KMS-11 (cell line): Measurements from ENCODE around the gene KCTD17.

Experiments
- H2AFZ ChIP-seq: fragments of 200-600 bp; sonication (generic); 2 replicates; pipeline ENCODE4 v1.6.1; 2016; ENCODE audit warnings: antibody characterized with exemption, mixed run types, low read depth
- H3K27ac ChIP-seq: fragments of 200-600 bp; sonication (generic); 2 replicates; pipeline ENCODE4 v1.6.1; 2016; ENCODE audit warnings: mild to moderate bottlenecking, mixed run types
- H3K27me3 ChIP-seq: fragments of 200-600 bp; sonication (generic); 2 replicates; pipeline ENCODE4 v1.6.1; 2017; ENCODE audit warnings: mild to moderate bottlenecking, low read depth, mixed run types, moderate library complexity; ENCODE audit not compliant: insufficient read depth
- H3K36me3 ChIP-seq: fragments of 200-600 bp; sonication (generic); 2 replicates; pipeline ENCODE4 v1.6.1; 2017; ENCODE audit warnings: mild to moderate bottlenecking, mixed run types; ENCODE audit not compliant: insufficient read depth
- H3K4me1 ChIP-seq: fragments of 200-600 bp; sonication (generic); 2 replicates; pipeline ENCODE4 v1.6.1; 2016; ENCODE audit warnings: mild to moderate bottlenecking, low read depth, mixed run types; ENCODE audit not compliant: poor library complexity, severe bottlenecking
- H3K4me2 ChIP-seq: fragments of 200-600 bp; sonication (generic); 2 replicates; pipeline ENCODE4 v1.7.0; 2016; ENCODE audit warnings: mild to moderate bottlenecking, mixed run types
- H3K4me3 ChIP-seq: fragments of 200-600 bp; sonication (generic); IDR thresholded peaks from 2 replicates; pipeline ENCODE4 v1.6.1; 2017; ENCODE audit warnings: low read depth, low read length, mixed read lengths; ENCODE audit not compliant: insufficient read depth
- H3K79me2 ChIP-seq: fragments of 200-600 bp; sonication (generic); 2 replicates; pipeline ENCODE4 v1.6.1; 2016; ENCODE audit warnings: low read depth, mixed run types; ENCODE audit not compliant: insufficient read depth
- H3K9ac ChIP-seq: fragments of 200-600 bp; sonication (generic); 2 replicates; pipeline ENCODE4 v1.6.1; 2016; ENCODE audit warnings: mild to moderate bottlenecking, mixed run types
- H4K20me1 ChIP-seq: fragments of 200-600 bp; sonication (generic); 2 replicates; pipeline ENCODE4 v1.6.1; 2016; ENCODE audit warnings: mild to moderate bottlenecking, mixed run types; ENCODE audit not compliant: insufficient read depth
- TF ChIP-seq, protein P1 (sequence below): fragments of 200-600 bp; sonication (generic); conservative IDR thresholded peaks from 2 replicates; pipeline ENCODE4 v1.6.1; 2017; ENCODE audit warnings: low read depth, mild to moderate bottlenecking, antibody characterized with exemption, low read length, moderate library complexity, mixed read lengths

The KCTD17 gene

DNA sequence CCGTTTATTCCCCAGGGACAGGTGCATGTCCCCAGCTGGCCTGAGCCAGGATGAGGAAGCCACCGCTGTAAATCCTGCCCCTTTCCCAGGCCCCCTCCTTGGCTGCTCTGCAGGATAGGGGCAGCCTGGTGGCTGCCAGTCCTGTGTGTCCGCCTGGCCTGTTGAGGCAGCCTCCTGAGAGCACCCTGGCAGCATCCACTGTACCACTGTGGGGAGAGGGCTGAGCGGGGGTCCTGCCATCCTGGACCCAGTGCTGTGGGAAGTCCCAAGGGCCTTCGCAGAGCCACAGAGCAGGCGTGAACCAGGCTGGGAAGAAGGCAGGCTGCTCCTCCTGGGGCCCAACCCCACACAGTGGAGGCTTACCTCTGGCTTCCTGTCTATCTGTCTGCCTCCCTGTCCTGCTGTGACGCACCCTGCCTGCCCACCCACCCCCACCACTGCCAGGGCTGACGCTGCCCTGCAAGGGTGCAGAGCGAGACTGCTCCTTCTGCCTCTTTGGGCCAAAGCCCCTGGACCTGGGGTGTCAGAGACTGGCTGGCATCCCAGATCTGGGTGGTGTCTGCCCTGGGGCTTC lies 8.4 kb downstream of the KCTD17 start:
- Histone ChIP-seq H3K4me3 (no peak overlapping the region), H3K79me2 (no peaks in the 10 kb centered on the region), H3K9ac (no peak overlapping the region), H2AFZ (no peak overlapping the region), H3K4me1 (no peaks in the 10 kb centered on the region), H4K20me1 (no peaks in the 10 kb centered on the region), H3K4me2 (no peak overlapping the region), H3K36me3 (no peaks in the 10 kb centered on the region), H3K27ac (no peak overlapping the region), H3K27me3 (no peaks in the 10 kb centered on the region)
- TF ChIP-seq, protein P1, sequence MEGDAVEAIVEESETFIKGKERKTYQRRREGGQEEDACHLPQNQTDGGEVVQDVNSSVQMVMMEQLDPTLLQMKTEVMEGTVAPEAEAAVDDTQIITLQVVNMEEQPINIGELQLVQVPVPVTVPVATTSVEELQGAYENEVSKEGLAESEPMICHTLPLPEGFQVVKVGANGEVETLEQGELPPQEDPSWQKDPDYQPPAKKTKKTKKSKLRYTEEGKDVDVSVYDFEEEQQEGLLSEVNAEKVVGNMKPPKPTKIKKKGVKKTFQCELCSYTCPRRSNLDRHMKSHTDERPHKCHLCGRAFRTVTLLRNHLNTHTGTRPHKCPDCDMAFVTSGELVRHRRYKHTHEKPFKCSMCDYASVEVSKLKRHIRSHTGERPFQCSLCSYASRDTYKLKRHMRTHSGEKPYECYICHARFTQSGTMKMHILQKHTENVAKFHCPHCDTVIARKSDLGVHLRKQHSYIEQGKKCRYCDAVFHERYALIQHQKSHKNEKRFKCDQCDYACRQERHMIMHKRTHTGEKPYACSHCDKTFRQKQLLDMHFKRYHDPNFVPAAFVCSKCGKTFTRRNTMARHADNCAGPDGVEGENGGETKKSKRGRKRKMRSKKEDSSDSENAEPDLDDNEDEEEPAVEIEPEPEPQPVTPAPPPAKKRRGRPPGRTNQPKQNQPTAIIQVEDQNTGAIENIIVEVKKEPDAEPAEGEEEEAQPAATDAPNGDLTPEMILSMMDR: no peak

DNA sequence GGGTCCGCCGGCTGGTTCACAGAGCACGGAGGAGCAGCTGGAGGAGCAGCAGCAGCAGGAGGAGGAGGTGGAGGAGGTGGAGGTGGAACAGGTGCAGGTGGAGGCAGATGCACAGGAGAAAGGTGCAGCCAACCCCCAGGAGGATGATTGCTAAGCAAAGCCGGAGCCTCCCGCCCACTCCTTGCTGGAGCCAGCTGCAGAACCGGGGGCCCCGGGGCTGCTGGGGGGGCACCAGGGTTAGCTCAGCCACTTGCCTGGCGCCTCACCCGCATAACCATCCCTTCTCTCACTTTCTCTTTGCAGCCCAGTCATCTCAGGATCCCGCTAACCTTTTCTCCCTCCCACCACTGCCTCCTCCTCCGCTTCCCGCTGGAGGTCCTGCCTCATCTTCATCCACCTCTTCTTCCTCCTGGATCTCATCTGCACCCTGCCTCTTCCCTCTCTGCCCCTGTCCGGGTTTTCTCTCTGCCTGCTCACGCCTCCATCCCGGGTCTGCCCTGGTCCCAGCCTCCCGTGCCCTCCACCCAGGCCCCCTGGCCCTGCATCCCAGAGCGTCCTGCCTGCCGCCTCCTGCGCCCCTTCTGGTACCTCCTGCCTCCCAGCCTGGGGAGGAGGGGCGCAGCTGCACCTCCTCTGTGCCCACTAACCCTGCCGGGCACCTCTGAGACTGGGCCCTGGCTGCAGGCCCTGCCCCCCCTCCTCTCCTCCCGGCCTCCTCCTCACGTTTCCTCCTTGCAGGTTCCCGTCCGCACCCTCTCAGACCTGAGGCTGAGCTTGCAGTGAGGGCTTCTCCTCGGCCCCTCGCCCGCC lies 9.5 kb downstream of the KCTD17 start:
- H3K79me2 ChIP-seq: no peaks in the 10 kb centered on the region
- H3K4me3 ChIP-seq: no peak overlapping the region
- no peak overlapping the region for H2AFZ ChIP-seq
- H3K36me3 ChIP-seq: no peaks in the 10 kb centered on the region
- no peak overlapping the region for H3K4me2 ChIP-seq
- H3K27me3 ChIP-seq: no peaks in the 10 kb centered on the region
- TF ChIP-seq, protein P1: no peak
- H3K4me1 ChIP-seq: no peaks in the 10 kb centered on the region
- no peak overlapping the region for H3K27ac ChIP-seq
- H4K20me1 ChIP-seq: no peaks in the 10 kb centered on the region
- no peak overlapping the region for H3K9ac ChIP-seq

DNA sequence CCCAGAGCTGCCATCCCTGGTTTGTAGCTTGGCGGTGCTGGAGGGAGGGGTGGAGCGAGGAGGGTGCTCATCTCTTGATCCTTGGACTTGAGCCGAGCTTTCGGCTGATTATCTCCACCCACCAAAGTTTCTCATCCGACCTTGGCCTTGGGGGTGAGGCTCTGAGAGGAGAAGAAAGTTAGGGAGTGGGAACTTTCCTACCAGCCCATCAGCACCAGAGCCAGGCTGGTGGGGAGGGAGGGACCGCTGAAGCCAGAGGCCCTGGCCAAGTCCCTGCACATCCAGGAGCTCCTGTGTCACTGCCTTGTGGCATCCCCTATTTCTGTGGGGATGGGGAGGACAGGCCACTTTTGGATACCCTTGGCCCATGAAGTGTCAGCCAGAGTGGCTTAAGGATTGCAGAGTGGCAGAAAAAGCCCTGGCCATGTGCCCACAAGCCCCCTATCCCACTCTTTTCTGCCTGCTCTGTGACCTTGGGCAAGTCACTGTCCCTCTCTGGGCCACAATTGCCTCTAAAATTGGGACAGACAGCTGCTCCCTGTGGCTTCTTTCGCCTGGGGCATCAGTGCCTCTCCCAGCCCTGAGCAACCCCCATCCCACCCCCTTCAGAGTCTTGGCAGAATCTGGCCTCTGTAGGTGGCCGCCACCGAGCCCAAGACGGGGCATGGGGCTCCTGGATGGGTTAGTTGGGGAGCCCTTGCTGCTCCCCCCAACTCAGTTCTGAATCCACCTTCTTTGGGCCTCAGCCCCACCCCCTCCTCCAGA lies 10.3 kb downstream of the KCTD17 start:
- Histone ChIP-seq H4K20me1 (no peaks in the 10 kb centered on the region), H3K4me2 (no peak overlapping the region)

DNA sequence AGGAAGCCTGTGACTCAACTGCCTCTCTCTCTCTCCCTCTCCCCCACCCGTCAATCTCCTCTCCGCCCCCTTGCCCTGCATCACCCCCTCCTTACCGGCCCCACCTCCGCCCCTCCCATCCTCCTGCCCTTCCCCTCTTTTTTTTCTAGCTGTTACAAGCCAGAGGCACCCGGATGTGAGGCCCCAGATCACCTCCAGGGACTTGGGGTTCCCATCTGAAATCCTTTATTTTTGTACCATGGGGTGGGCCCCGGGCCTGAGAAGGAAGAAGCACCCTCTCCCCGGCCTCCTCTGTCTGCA lies 10.8 kb downstream of the KCTD17 start:
- no peak overlapping the region for H3K27ac ChIP-seq
- H3K4me2 ChIP-seq: no peak overlapping the region
- no peaks in the 10 kb centered on the region for H3K79me2 ChIP-seq
- H3K9ac ChIP-seq: no peak overlapping the region
- peaks cover under 1% of the 10 kb centered on the region; the same call in 1 of the 2 replicates for H3K27me3 ChIP-seq
- TF ChIP-seq, protein P1: no peak
- no peak overlapping the region for H2AFZ ChIP-seq
- H3K4me1 ChIP-seq: no peaks in the 10 kb centered on the region
- no peak overlapping the region for H3K4me3 ChIP-seq
- H3K36me3 ChIP-seq: no peaks in the 10 kb centered on the region
- H4K20me1 ChIP-seq: no peaks in the 10 kb centered on the region

More for the DNA sequence above, 10.3 kb downstream of the KCTD17 start:
- TF ChIP-seq, protein P1: no peak
- no peak overlapping the region for H3K9ac ChIP-seq
- H3K4me1 ChIP-seq: no peaks in the 10 kb centered on the region
- H3K36me3 ChIP-seq: no peaks in the 10 kb centered on the region
- no peaks in the 10 kb centered on the region for H3K79me2 ChIP-seq
- H3K27me3 ChIP-seq: no peaks in the 10 kb centered on the region
- no peak overlapping the region for H2AFZ ChIP-seq
- H3K4me3 ChIP-seq: no peak overlapping the region
- no peak overlapping the region for H3K27ac ChIP-seq
